ENCODE measurements around the gene APOBEC3C.
"Not testable (repeated sequence)": the region's sequence is repeated elsewhere in the genome, so short reads cannot be mapped to it uniquely, and the experiment has no call there.

Gene APOBEC3C

DNA sequence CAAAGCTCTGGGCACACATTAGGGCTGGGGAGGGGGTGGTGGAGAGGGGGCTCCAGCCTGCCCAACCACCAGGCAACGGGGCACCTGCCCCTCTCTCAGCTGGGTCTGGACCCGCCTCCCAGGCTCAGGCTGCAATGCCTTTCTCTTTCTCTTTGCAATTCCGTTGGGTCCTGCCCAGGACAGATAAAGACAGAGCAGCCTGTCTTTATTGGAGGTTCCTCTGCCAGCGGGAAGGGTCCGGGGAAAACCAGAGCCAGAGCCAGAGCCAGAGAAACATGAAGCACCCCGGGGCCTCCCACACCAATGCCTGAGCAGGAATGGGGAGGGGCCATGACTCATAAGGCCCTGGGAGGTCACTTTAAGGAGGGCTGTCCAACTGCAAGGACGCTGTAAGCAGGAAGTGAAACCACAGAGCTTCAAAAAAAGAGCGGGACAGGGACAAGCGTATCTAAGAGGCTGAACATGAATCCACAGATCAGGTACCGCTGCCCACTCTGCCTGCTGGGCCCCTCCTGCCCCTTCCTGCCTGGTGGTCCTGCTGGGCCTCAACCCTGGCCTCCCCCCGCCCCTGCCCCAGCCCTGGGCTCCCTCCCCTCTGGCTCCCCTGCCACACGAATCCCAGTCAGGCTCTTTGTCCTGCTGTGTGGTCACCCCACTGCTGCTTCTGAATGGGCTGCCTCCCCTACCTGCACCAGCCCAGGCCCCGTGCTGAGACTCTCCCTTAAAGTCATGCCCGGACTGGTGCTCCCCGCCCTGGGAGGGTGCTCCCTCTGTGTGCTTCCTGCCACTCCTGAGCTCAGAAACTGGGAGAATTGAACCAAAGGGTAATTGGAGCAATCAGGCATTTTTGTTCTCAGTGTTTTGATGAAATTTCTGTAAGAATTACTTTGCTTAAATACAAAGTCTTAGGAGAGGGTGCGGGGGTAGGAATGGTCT is 31.8 kb upstream of the APOBEC3C start, which contains the start of gene APOBEC3B:
Gene APOBEC3B (plus strand): TSS at position 356 of the 936 bp plus-strand sequence. CDS start 107 bp downstream, at position 463.
- peak; percentile 90 for DNase-seq (ENCODE audit: low spot score)

DNA sequence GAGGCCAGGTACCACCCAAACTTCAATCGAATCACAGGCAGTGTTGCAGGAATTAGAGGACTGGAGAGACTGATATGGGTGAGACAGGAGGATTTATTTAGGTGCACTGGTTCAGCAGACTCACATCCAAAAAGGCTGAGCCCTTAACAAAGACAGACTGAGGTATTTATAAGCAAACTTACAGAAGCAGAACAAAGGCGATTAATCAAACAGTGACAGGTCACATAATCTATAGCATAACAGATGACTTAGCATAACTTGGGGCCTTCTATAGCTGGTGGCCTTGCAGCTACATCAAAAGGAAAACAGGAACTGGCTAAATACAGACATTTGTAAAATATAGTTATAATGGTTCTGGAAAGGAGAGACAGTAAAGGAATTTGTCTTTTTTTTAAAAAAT is 29.8 kb upstream of the APOBEC3C start:
- DNase-seq (ENCODE audit: low spot score) = no peak

DNA sequence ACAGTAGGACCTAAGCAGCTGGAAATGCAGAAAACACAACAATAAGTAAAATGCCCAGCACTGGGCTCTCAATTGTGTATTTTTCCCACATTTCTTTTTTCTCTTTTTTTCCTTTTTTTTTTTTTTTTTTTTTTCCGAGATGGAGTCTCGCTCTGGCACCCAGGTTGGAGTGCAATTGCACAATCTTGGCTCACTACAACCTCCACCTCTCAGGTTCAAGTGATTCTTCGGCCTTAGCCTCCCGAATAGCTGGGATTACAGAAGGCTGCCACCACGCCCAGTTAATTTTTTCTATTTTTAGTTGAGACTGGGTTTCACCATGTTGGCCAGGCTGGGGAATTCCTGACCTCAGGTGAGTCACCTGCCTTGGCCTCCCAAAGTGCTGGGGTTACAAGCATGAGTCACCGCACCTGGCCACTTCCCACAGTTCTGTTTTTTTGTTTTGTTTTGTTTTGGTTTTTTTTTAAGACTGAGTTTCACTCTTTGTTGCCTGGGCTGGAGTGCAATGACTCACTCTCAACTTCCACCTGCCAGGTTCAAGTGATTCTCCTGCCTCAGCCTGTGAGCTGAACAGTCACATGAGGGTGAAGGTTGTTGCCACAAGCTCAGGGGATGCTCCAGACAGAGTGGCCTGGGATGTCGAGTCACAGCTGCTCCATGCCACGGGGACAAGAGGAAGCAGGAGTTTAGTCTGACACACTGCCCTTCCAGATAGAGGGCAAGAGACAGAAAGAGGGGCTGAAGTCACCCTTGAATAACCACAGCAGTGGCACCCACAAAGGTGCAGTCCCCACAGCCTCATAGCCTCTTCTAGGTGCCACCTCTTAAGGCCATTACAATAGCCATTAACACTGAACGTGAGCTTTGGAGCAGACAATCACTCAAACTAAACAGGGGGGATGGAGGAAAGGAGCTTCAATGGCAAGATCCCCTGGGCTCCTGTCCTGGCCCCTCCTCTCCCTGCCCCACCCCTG is 29.0 kb upstream of the APOBEC3C start:
- not testable (repeated sequence) for DNase-seq (ENCODE audit: low spot score)

DNA sequence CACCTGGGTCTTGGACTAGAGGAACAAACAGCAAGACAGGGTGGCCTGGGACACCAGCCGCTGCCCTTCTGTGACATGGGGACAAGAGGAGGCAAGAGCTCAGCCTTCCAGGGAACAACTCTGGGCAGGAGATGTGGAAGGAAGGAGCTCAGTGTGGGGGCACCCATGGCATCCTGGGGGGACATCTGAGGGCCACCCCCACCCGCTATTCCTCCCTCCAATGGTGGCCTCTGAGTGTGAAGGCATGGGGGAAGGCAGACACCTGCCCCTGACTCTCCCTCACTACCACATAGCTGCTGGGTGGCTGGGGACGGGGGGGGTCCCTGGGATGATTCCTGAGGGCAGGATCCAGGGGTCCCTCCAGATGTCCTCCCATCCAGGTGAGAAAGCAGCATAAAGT is 27.4 kb upstream of the APOBEC3C start:
- no peak for DNase-seq (ENCODE audit: low spot score)

DNA sequence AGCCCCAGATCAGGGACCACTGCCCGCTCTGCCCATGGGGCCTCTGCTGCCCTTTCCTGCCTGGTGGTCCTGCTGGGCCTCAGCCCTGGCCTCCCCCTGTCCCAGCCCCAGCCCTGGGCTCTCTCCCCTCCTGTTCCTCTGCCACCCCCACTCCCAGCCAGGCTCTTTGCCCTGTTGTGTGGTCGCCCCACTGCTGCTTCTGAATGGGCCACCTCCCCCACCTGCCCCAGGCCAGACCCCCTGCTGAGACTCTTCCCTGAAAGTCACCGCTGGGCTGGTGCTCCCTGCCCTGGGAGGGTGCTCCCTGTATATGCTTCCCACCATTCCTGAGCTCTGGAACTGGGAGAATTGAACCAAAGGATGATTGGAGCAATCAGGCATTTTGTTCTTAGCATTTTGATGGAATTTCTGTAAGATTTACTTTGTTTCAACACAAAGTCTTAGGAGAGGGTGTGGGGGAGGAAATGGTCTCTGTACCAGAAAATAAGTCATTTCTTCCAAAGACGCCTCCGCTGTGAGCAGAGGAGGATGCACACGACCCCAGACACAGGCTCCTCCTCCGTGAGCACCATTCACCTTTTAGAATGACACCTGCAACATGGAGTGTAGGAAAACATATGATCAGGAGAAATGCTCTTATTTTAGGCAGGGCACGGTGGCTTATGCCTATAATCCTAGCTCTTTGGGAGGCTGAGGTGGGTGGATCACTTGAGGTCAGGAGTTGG is 26.7 kb upstream of the APOBEC3C start:
- DNase-seq (ENCODE audit: low spot score) = no peak

DNA sequence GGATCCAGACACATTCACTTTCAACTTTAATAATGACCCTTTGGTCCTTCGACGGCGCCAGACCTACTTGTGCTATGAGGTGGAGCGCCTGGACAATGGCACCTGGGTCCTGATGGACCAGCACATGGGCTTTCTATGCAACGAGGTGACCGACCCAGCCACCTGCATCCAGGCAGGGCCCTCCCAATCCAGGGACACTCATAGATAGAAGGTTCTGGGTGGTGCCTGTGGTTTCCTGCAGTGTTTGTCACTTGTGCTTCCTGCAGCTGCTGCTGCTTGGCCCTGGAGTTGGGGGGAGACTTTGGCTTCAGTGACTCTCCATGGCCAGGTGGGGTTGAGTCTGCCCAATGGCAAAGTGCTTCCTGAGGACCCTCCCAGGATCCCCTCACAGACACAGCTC is 24.6 kb upstream of the APOBEC3C start:
- no peak for DNase-seq (ENCODE audit: low spot score)

DNA sequence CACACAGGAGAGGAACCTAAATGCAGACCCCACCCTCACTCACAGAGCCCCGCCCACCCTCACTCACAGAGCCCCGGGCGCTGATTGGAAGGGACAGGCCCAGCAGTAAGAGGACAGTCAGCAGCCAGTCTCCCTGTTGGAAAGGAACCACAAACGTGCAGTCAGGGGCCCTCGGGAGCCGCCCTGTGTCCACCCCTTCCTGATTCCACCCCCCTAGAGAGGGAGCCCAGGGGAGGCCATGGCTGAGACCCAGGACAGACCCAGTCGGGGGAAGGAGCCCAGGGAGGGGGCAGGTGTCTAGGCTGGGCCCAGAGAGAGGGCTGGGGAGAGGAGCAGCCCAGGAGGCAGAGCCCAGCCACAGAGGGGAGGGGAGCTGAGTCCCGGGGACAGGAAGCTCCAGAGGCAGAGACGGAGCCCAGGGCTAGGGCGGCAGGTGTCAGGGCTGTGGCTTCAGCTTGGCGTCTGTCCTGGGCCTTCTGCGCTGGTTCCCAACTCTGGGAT is 21.1 kb upstream of the APOBEC3C start:
- not testable (repeated sequence) for DNase-seq (ENCODE audit: low spot score)

DNA sequence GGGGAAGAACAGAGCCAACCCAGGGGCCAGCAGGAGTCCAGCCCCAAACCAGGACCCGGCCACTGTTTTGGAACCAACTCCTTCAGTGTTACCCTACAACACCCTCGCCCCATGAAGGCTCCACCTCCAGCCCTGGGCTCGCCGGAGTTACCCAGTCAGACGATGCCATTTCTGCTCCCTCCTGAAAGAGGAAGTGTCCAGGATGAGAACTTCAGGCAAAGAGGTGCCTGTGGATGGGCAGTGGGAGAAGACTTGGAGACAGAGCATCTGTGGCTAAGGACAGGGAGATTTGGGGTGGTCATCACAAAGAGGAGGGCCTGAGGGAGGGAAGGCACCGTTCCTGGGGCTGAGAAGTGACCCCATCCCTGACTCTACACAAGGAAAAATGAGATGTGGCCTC is 18.0 kb upstream of the APOBEC3C start:
- DNase-seq (ENCODE audit: low spot score) = no peak

DNA sequence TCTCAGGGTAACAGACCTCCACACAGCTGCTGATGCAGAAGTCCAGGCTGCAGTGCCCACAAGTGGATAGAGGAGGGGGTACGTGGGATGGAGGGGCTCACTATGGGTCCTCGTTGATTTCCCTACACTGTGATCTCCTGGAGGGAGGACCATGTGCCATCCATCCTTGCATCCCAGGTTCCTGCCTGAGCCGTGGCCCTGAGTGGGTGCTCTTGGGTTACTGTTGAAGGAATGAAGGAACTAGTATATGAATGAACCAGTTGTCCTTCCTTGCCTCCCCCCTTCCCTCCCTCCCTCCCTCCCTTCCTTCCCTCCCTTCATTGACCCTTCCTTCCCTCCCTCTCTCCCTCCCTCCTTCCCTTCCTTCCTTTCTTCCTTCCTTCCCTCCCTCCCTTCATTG is 16.5 kb upstream of the APOBEC3C start:
- no peak for DNase-seq (ENCODE audit: low spot score)

DNA sequence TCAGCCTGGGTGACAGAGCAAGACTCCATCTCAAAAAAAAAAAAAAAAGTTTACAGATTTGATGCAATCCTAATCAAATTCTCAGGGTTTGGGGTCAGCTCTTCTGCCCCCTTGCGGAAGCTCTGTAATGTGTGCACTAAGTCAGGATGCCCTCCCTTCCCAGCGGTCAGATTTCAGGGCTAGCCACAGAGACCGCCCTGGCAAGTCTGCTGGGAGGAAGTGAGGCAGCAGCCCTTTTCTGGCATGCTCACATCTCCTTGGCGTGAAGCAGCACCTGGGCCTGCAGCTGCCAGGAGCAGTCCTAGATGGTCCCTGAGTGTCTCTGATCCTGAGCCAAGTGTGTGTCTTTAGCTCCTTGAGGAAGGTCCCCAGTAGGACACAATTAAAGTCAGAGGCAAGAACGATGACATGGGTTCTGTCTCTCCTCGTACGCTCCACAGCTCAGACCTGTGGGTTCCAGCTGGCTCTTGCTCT is 10.9 kb upstream of the APOBEC3C start:
- peak; percentile 72 for DNase-seq (ENCODE audit: low spot score)

DNA sequence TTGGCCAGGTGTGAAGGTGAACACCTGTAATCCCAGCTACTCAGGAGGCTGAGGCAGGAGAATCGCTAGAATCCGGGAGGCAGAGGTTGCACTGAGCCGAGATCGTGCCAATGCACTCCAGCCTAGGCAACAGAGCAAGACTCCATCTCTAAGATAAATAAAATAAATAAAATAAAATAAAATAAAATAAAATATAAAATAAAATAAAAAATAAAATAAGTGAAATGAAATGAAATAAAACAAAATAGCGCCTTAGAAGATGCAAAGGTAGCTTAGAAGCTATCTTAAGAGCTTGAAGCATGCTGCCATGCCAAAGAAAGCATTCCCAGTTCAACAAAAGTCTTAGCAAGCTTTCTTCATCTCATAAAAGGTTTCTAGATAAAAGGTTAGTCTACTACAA is 6.9 kb upstream of the APOBEC3C start:
- no peak for DNase-seq (ENCODE audit: low spot score)

DNA sequence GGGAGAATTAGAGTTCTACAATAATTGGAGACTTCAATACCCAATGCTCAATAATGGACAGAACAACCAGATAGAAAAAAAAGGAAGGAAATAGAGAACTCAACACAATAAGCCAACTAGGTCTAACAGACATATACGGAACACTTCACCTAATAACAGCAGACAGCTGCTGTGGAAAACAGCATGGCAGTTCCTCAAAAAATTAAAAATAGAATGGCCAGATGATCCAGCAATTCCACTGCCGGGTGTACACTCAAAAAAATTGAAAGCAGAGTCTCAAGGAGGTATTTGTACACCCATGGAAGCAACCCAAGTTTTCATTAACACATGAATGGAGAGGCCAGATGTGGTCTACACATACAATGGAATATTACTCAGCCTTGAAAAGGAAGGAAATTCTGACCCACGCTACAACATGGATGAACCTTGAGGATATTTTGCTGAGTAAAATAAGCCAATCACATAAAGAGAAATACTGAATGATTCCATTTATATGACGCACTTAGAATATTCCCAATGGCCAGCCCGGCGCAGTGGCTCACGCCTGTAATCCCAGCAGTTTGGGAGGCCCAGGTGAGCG is 5.7 kb upstream of the APOBEC3C start:
- DNase-seq (ENCODE audit: low spot score) = not testable (repeated sequence)

DNA sequence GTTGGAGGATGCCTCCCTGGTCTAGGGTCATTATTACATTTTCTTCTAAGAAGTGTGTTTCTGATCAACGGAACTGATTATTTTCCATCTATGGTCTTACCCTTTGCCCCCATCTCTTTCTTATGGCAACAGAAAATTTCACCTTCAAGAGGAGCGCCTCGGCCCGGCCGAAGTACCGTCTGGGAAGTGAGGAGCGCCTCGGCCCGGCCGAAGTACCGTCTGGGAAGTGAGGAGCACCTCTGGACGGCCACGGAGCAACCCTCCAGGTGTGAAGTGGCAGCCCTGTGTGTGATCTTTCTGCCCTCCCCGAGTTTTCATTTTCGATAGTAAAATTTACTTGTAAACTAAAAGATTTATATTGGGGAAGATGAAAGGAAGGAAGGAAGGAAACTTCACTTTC is 3.1 kb upstream of the APOBEC3C start:
- no peak for DNase-seq (ENCODE audit: low spot score)

DNA sequence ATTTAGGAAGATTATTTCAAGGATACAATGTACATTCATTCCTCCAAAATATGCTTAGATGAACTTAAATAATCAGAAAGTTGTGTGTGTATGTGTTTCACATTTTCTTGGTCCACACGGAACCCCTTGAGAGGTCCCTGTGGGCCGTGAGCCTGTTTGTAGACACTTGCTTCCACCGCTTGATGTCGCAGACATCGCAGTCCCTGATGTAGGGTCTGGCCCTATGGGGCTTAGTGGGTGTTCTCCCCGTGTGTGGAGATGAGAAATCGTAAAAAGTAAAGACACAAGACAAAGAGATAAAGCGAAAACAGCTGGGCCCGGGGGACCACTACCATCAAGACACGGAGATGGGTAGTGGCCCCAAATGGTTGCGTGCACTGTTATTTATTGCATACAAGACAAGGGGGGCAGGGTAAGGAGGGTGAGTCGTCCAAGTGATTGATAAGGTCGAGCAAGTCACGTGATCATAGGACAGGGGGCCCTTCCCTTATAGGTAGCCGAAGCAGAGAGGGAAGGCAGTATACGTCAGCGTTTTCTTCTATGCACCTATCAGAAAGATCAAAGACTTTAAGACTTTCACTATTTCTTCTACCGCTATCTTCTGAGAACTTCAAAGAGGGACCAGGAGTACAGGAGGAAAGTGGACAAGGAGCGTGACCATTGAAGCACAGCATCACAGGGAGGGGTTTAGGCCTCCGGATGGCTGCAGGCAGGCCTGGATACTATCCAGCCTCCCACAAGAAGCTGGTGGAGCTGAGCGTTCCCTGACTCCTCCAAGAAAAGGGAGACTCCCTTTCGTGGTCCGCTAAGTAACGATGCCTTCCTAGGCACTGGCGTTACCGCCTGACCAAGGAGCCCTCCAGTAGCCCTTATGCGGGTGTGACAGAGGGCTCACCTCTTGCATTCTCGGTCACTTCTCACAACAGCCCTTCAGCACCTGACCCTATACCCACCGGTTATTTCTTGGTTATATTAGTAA is 1.2 kb upstream of the APOBEC3C start:
- peak; percentile 19 for DNase-seq (ENCODE audit: low spot score)

DNA sequence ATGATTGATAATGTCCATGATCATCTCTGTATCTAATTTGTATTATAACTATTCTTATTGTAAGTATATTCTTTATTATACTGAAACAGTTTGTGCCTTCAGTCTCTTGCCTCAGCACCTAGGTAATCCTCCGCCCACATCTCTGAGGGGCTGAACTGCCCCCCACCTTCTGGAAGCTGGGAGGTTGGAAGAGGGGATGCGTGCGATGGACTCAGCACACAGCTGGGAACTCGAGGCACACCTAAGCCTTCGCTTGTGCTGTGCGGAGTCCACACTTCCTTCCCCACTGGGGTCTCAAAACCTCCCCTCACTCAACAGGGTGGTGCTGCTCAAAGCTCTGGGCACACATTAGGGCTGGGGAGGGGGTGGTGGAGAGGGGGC is 506 bp upstream of the APOBEC3C start:
- DNase-seq (ENCODE audit: low spot score) = peak; percentile 40

DNA sequence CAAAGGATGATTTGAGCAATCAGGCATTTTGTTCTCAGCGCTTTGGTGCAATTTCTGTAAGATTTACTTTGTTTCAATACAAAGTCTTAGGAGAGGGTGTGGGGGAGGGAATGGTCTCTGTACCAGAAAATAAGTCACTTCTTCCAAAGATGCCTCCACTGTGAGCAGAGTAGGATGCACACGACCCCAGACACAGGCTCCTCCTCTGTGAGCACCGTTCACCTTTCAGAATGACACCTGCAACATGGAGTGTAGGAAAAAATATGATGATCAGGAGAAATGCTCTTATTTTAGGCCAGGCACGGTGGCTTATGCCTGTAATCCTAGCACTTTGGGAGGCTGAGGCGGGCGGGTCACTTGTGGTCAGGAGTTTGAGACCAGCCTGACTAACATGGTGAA is 665 bp downstream of the APOBEC3C start:
- not testable (repeated sequence) for DNase-seq (ENCODE audit: low spot score)

DNA sequence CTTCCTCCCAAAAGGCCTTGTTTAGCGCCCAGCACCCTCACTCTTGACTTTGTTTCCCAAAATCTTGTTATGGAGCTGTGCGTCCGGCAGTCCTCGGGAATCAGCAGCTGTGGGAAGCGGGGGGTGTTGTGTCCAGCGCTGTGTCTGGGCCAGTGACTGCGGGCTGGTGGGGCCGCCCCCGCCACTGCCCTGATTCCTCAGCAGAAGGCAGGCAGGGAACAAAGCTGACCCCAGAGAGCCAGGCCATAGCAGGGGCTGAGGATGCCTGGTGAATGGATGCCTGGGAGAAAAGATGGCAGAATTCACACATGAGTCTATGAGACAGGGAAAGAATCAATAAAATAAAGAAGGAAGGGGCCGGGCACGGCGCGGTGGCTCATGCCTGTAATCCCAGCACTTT is 2.5 kb downstream of the APOBEC3C start:
- no peak for DNase-seq (ENCODE audit: low spot score)

DNA sequence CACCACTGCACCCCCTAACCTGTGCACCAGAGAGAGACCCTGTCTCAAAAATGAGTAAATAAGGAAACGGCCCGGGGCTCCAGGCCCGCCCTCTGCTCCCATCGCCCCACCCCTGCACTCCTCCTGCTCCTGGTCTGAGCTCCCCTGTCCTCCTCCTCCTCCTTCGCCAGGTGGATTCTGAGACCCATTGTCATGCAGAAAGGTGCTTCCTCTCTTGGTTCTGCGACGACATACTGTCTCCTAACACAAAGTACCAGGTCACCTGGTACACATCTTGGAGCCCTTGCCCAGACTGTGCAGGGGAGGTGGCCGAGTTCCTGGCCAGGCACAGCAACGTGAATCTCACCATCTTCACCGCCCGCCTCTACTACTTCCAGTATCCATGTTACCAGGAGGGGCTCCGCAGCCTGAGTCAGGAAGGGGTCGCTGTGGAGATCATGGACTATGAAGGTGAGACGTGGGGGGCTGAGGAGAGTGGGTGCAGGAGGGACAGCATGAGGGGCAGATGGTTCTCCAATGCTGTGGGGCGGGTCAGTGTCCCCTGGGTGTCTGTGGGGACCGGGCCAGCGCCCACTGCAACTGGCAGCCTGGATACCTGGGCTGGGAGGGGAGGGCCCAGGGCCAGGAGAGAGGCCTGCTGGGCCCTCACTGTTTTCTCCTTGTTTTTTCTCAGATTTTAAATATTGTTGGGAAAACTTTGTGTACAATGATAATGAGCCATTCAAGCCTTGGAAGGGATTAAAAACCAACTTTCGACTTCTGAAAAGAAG is 3.7 kb downstream of the APOBEC3C start:
- no peak for DNase-seq (ENCODE audit: low spot score)

DNA sequence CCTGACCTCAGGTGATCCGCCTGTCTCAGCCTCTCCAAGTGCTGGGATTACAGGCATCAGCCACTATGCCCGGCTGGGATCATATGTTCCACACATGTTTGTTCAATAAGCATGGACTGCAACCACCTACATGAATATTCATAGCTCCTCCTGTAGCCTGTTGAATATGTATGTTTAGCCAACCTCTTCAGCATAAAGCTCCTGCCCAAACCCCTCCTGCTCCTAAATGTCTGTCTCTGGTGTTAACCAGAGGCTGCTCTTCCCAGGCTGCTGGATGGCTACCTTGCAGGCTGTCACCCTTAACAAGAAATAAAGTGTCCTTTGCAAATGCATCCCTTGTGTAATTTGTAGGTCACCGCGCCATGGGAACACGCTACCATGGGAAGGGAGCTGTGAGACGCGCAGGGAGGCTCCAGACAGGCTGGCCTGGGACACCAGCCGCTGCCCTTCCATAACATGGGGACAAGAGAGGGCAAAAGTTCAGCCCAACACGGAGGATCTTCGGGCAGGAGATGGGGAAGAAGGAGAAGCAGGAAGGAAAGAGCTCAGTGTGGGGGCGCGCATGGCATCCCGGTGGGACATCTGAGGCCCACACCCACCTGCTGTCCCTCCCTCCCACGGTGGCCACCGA is 6.1 kb downstream of the APOBEC3C start:
- DNase-seq (ENCODE audit: low spot score) = peak; percentile 19
